GM19372 (cell line): ENCODE measurements around the gene PTPRU.

ENCODE experiments used
- ATAC-seq: cut with Tn5 transposase; IDR thresholded peaks from one replicate; pipeline ENCODE4 v1.9.1; 2021; ENCODE audit warnings: mild to moderate bottlenecking, low read depth, moderate library complexity; ENCODE audit not compliant: unreplicated experiment

Gene PTPRU

DNA sequence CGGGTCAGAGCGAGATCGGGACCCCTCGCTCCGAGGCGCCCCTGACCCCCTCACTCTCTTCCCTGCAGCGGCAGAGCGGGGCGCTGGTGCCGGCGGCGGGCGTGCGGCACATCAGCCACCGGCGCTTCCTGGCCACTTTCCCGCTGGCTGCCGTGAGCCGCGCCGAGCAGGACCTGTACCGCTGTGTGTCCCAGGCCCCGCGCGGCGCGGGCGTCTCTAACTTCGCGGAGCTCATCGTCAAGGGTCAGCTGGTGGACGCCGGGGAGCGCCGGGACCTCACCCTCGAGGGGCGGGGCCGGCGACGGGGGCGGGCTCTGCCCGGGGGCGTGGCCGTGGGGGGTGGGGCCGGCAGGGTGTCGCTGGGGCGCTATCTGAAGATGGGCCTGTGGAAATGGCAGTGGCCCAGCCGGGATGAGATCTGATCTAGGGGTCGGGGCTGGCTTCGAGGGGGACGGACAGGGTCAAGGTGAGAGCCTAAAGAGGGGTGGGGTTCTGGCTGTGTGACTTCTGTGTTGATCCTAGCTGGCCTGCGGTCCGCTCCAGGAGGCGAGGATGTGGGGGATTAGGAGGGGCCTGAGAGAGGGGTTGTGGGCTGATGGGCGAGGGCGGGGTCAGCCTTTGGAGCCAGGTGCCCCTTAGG lies 23.6 kb downstream of the PTPRU start:
- ATAC-seq = no peak

DNA sequence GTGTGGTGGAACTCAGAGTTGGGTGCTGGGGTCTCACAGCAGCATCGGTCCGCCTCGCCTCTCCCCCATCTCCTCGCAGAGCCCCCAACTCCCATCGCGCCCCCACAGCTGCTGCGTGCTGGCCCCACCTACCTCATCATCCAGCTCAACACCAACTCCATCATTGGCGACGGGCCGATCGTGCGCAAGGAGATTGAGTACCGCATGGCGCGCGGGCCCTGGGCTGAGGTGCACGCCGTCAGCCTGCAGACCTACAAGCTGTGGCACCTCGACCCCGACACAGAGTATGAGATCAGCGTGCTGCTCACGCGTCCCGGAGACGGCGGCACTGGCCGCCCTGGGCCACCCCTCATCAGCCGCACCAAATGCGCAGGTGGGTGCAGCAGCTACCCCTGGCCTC lies 24.2 kb downstream of the PTPRU start:
- ATAC-seq = no peak

- no peak for ATAC-seq
Observed at GRCh38 chr1:29264773-29265389, 28.6 kb downstream of the PTPRU start.

- ATAC-seq = no peak
Observed at GRCh38 chr1:29266912-29267311, 30.6 kb downstream of the PTPRU start.

- ATAC-seq = no peak
Observed at GRCh38 chr1:29267321-29268070, 31.2 kb downstream of the PTPRU start.

GRCh38 chr1:29269382-29269781 lies 33.1 kb downstream of the PTPRU start:
- no peak for ATAC-seq

GRCh38 chr1:29270929-29271521 lies 34.7 kb downstream of the PTPRU start:
- no peak for ATAC-seq

DNA sequence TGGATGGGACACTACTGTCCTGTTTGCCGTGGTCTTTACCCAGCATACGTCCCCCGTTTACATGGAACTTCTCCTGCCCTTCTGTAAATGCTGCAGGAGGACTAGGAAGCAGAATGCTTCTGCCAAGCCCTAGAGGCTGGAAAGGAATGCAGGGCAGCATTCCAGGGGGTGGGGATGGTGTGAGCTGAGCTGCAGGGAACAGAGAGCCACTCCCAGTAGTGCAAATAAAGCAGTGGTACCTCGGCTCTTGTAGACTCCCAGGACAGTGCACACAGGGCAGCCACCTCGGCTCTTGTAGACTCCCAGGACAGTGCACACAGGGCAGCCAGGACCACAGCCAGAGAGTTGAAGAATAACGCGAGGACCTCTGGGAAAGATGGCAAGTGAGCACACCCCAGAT lies 35.4 kb downstream of the PTPRU start:
- ATAC-seq = no peak

DNA sequence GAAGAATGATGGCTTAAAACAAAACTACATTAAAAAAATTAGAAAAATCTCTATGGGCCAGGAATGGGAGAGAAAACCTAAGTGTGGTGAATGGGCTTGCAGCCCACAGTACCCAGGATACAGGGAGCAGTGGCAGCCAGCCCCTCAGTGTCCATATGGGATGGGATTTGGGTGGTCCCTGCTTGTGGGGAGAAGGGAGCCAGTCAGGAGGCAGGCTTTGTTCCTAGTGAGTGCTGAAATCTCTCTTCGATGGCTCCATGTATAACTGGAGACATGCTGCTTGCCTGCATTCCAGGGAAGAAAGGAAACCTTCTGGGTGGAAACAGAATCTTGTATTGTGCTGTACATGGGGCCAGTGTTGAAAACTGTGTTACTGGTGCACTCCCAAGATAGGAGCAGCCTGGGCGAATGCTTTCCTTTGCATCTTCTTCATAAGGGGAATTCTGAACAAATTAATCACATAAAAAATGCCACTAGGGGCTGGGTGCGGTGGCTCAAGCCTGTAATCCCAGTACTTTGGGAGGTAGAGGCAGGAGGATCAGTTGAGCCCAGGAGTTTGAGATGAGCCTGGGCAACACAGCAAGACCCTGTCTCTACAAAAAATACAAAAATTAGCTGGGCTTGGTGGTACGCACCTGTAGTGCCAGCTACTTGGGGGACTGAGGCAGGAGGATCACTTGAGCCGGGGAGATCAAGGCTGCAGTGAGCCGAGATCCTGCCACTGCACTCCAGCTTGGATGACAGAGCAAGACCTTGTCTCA lies 36.0 kb downstream of the PTPRU start:
- ATAC-seq = no peak

- no peak for ATAC-seq
Observed at GRCh38 chr1:29275435-29275834, 39.1 kb downstream of the PTPRU start.

DNA sequence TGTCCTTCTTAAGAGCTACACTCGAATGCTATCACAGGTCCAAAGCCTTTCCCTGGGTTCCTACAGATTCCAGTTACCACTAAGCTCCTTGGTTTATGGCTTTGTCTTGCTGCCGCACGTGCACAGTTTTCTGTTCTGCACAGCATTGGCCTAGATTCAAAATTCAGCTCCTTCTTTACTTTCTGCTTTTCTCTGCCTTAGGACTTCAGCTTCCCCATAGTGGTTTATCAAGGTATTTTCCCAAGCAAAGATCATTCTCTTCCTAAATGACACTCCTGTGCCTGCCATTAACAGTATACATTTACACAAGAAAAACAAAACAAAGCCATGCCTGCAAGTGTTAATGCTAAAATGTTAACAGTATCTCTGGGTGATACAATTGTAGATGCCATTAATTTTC lies 41.8 kb downstream of the PTPRU start:
- ATAC-seq = no peak

GRCh38 chr1:29279406-29279805 lies 43.1 kb downstream of the PTPRU start:
- ATAC-seq = no peak

- ATAC-seq = no peak
Observed at GRCh38 chr1:29279951-29280391, 43.6 kb downstream of the PTPRU start.

DNA sequence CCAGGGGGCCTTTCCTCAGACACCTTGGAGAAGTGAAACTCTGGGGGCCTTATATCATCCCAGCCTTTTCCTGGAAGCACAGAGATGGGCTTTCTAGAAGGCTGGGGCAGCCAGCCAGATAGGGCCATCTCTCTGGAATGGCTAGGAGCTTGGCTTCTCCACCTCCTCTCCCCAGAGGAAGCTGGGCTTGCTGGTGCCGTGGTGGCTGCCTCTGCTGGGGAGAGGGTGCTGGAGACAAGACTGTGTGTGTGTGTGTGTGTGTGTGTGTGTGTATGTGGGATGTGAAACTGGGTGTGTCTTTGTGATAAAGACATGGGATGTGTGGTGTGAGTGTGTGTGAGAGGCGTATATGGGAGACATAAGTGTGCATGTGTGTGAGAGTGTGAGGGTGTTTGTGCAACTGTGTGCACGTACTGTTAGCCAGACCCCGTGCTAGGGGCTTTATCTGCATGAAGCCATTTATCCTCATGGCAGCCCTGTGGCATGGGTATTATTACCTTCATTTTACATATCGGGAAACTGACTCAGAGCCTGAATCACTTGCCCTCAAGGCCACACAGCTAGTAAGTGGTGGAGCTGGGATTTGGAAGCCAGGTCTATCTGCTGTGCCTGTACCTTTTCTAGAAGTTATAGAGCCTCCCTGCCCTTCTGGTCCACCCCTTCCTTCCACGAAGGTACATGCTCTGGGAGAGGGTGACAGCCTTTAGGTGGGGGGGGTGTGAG lies 44.2 kb downstream of the PTPRU start:
- ATAC-seq = no peak

GRCh38 chr1:29281571-29281970 lies 45.2 kb downstream of the PTPRU start:
- no peak for ATAC-seq

- ATAC-seq = no peak
Observed at GRCh38 chr1:29282135-29282923, 46.0 kb downstream of the PTPRU start.

- ATAC-seq = no peak
Observed at GRCh38 chr1:29282924-29283803, 46.8 kb downstream of the PTPRU start.

DNA sequence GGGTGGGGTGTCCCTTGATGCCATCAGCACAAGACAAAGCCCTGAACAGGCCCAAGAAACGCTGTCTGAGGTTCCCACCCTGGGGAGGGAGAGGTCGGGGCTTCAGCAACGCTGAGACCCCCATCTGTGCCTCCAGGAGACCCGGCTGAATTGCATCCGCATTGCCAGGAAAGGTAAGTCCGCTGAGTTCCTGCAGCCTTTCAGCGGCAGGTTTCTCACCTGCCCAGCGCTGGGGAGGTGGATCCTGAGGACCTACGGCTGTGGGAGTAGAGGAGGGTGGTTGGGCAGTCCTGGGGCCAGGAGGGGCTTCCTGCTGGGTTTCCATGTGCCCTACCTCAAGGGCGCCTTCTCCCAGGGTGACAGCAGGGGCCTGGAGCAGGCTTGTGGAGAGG lies 47.5 kb downstream of the PTPRU start:
- ATAC-seq = no peak
